ENCODE measurements around the gene DRD1. TPM values are rescaled to one million over a fixed set of nuclear protein-coding genes. Genes with fewer than 3 reads are reported as not detected.
"Not testable (repeated sequence)": the region's sequence is repeated elsewhere in the genome, so short reads cannot be mapped to it uniquely, and the experiment has no call there.

The DRD1 gene
- total RNA-seq, 4 donors from 2014 or later, result 0.06 to 0.19 TPM; not detected in 2

DNA sequence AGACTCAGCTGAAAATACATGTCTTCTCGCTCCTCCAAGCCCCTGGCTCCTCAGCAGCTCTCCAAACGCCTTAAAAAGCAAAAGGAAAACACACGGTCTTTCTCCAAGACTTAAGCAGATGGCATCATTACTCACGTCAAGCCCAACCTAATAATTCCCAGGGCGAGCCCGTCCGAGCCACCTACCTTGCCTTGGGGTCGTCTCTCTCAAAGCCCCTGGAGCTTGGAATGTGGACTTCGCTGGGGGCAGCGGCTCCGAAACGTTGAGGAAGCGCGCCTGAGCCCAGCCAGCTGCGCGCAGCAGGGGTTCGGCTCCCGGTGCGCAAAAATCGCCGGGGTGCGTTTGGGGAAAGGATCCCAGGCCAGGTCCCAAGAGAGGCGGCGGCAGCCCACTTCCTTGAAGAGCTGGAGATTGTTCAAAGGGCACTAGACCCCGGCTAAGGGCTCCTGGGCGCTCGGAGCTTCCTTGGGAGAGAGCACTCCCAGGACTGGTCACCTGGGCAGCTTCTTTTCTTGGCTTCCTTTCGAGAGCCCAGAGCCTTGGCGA lies 395 bp downstream of the DRD1 start:
- Histone ChIP-seq H3K27ac (peak overlapping the region in 1 of 4 donors; percentile 50), H3K4me3 (peak overlapping the region; percentile 13 to 65 (median 28)), H3K4me1 (peaks cover 8 to 22% (median 12%) of the 10 kb centered on the region in 3 donors), H3K9me3 (no peaks in the 10 kb centered on the region), H3K27me3 (peaks cover 4 to 75% (median 8%) of the 10 kb centered on the region in 4 donors), H3K36me3 (no peaks in the 10 kb centered on the region)
- intact Hi-C loops (cut with DNase I), result loop anchor here (5.0 kb wide), 1 partner anchor 491 kb away; no protein-coding TSS in a partner anchor
- 20 to 28% methylated on average over 4 to 17 of the region's 29 CpGs for WGBS, 2 donors
- DNase-seq, result no peak
- TF ChIP-seq, protein P1, sequence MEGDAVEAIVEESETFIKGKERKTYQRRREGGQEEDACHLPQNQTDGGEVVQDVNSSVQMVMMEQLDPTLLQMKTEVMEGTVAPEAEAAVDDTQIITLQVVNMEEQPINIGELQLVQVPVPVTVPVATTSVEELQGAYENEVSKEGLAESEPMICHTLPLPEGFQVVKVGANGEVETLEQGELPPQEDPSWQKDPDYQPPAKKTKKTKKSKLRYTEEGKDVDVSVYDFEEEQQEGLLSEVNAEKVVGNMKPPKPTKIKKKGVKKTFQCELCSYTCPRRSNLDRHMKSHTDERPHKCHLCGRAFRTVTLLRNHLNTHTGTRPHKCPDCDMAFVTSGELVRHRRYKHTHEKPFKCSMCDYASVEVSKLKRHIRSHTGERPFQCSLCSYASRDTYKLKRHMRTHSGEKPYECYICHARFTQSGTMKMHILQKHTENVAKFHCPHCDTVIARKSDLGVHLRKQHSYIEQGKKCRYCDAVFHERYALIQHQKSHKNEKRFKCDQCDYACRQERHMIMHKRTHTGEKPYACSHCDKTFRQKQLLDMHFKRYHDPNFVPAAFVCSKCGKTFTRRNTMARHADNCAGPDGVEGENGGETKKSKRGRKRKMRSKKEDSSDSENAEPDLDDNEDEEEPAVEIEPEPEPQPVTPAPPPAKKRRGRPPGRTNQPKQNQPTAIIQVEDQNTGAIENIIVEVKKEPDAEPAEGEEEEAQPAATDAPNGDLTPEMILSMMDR (IDR thresholded peaks at IDR 0.05), result no peak
- TF ChIP-seq POLR2A (IDR thresholded peaks at IDR 0.05), result no peak

DNA sequence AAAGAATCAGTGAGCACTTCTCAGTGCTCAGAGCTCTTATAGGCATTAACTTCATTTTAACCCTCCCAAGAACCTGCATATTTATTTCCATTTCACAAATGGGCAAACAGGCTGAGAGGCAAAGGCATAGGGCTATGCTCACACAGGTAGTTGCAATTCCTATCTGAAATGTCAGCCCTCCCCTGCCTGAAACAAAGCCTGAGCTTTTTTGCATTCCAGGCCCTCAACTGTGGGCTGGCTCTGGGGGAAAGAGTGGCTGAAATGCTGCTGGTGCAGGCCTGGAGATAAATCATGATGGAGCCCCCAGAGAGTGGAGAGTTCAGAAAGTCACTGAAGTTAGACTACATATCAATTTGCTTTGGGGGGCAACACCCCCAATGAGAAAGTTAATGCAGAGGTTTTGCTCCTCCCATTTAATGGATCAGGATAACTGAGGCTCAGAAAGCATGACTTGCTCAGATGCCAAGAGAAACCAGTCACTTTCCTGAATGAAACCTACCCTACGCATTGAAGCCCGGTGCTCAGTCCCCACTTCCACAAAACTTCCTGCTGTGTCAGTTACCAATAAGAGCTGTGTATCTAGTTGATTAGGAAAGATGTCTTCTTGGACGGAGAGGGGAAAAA lies 5.6 kb downstream of the DRD1 start:
- H3K9me3 ChIP-seq, result no peaks in the 10 kb centered on the region
- DNase-seq, result no peak
- 76 to 83% methylated on average over 3 of the region's 3 CpGs for WGBS, 2 donors
- TF ChIP-seq, protein P1 (IDR thresholded peaks at IDR 0.05), result no peak
- no peak for TF ChIP-seq POLR2A (IDR thresholded peaks at IDR 0.05)
- H3K4me1 ChIP-seq, result no peaks in the 10 kb centered on the region
- H3K4me3 ChIP-seq, result no peak overlapping the region
- no peak overlapping the region for H3K27ac ChIP-seq
- intact Hi-C loops (cut with DNase I), result no loop called here
- H3K36me3 ChIP-seq, result no peaks in the 10 kb centered on the region
- peaks cover 0 to 26% (median 0%) of the 10 kb centered on the region in 4 donors for H3K27me3 ChIP-seq

DNA sequence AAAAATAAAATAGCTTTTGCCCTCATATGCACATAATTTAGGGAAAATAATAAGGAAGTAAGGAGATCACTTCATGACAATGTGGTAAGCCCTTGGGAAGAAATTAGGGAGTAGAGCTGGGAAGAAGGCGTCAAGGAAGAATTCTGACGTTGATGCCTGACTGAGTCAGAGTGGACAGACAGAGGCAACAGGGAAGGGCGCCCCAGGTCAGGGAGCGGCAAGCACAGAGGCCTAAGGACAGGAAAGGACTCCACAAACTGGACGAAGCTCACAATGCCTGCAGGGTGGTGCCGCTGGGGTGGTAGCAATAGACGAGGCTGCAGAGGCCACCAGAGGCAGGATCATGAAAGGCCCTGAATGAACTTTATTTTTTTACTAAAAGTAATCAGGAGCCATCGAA lies 7.6 kb downstream of the DRD1 start:
- 66 to 76% methylated on average over 8 of the region's 8 CpGs for WGBS, 2 donors
- H3K4me3 ChIP-seq, result no peak overlapping the region
- intact Hi-C loops (cut with DNase I), result no loop called here
- H3K36me3 ChIP-seq, result no peaks in the 10 kb centered on the region
- H3K4me1 ChIP-seq, result no peaks in the 10 kb centered on the region
- H3K9me3 ChIP-seq, result no peaks in the 10 kb centered on the region
- H3K27me3 ChIP-seq, result peaks cover 0 to 10% (median 0%) of the 10 kb centered on the region in 4 donors
- TF ChIP-seq POLR2A (IDR thresholded peaks at IDR 0.05), result no peak
- TF ChIP-seq, protein P1 (IDR thresholded peaks at IDR 0.05), result no peak
- H3K27ac ChIP-seq, result no peak overlapping the region
- no peak for DNase-seq

DNA sequence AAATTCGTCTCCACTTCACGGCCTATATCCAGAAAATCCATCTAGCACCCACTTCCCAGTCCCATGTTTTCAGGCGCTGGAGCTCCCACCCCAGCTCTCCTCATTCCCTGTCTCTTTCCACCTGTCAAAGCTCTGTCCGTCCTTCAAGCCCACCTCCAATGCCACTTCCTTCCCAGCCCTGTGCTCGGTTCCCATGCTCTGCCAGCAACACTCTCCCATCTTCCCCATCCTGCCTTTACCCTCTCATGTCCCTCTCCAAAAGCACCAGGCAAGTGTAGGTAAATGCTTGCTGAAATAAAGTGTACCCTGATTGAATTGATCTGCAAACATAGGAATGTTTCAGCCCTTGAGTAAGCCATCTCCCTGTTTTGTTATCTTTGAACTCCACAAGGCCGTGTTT lies 9.2 kb downstream of the DRD1 start:
- WGBS, 2 donors, result 75 to 79% methylated on average over 6 of the region's 6 CpGs
- DNase-seq, result no peak
- intact Hi-C loops (cut with DNase I), result no loop called here
- no peaks in the 10 kb centered on the region for H3K4me1 ChIP-seq
- TF ChIP-seq, protein P1 (IDR thresholded peaks at IDR 0.05), result no peak
- TF ChIP-seq POLR2A (IDR thresholded peaks at IDR 0.05), result no peak
- H3K9me3 ChIP-seq, result no peaks in the 10 kb centered on the region
- H3K27ac ChIP-seq, result no peak overlapping the region
- H3K36me3 ChIP-seq, result no peaks in the 10 kb centered on the region
- H3K4me3 ChIP-seq, result no peak overlapping the region
- peaks cover 0 to 4% (median 0%) of the 10 kb centered on the region in 4 donors for H3K27me3 ChIP-seq

DNA sequence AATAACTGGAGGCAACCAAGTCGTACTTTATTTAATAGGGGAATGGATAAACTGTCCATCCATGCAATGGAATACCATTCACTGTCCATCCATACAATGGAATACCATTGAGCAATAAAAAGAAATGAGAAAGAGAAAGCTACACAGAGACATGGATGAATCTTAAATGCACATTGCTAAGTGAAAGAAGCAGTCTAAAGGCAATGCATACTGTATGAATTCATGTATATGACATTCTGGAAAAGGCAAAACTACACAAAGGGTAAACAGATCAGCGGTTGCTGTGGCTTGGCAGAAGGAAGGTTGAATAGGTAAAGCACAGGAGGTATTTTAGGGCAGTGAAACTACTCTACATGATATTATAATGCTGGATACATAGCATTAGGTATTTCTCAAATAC lies 16.2 kb downstream of the DRD1 start:
- Histone ChIP-seq H3K4me3 (no peak overlapping the region), H3K27me3 (peaks cover 0 to 4% (median 0%) of the 10 kb centered on the region in 4 donors), H3K36me3 (no peaks in the 10 kb centered on the region), H3K27ac (no peak overlapping the region), H3K9me3 (no peaks in the 10 kb centered on the region), H3K4me1 (no peaks in the 10 kb centered on the region)
- intact Hi-C loops (cut with DNase I), result no loop called here
- WGBS, 2 donors, result 57 to 81% methylated on average over 2 of the region's 2 CpGs
- TF ChIP-seq POLR2A (IDR thresholded peaks at IDR 0.05), result no peak
- TF ChIP-seq, protein P1 (IDR thresholded peaks at IDR 0.05), result no peak
- no peak for DNase-seq

DNA sequence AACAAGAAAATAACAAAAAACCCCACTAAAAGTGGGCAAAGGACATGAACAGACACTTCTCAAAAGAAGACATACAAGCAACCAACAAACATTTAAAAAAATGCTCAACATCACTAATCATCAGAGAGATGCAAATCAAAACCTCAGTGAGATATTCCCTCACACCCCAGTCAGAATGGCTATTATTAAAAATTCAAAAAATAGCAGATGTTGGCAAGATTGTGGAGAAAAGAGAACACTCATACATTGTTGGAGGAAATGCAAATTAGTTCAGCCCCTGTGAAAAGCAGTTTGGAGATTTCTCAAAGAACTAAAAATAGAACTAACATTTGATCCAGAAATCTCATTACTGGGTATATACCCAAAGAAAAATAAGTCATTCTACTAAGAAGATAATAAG lies 19.4 kb downstream of the DRD1 start:
- intact Hi-C loops (cut with DNase I); H3K27me3 ChIP-seq; H3K4me1 ChIP-seq; H3K27ac ChIP-seq; DNase-seq; H3K4me3 ChIP-seq; H3K36me3 ChIP-seq; H3K9me3 ChIP-seq: not testable (repeated sequence)
